Tibial nerve (tissue), 4 donors: ENCODE results near the gene AKT1S1. TPM values are rescaled to one million over a fixed set of nuclear protein-coding genes. Genes with fewer than 3 reads are reported as not detected.
A peak's percentile ranks its signal among the peaks of the same experiment; 100 is the strongest.

ENCODE experiments used
- DNase-seq, 2 donors: peaks; one replicate each; pipeline ENCODE4 v3.0.0-alpha.2; 2019; ENCODE audit warnings: low spot score in 2 of 2
- H3K27ac ChIP-seq, 4 donors: fragments of 200-600 bp; sonication (generic) in 3 of 4; one replicate each; pipeline ENCODE4 v1.5.1; 2017 to 2019; ENCODE audit warnings: mild to moderate bottlenecking in 1 of 4
- H3K27me3 ChIP-seq, 2 donors: fragments of 200-600 bp; sonication (generic) in 1 of 2; one replicate each; pipeline versions ENCODE4 v1.5.1 to v1.6.0; 2017 to 2019
- H3K36me3 ChIP-seq, 3 donors: fragments of 200-600 bp; sonication (generic); one replicate each; pipeline ENCODE4 v1.5.1; 2018 to 2019
- H3K4me1 ChIP-seq, 4 donors: fragments of 200-600 bp; sonication (generic) in 3 of 4; one replicate each; pipeline ENCODE4 v1.5.1; 2017 to 2019
- H3K4me3 ChIP-seq, 4 donors: fragments of 200-600 bp; sonication (generic) in 3 of 4; one replicate each; pipeline ENCODE4 v1.5.1; 2017 to 2019; ENCODE audit warnings: mild to moderate bottlenecking in 1 of 4, moderate library complexity in 1 of 4
- H3K9me3 ChIP-seq, 4 donors: fragments of 200-600 bp; sonication (generic) in 3 of 4; one replicate each; pipeline ENCODE4 v1.5.1; 2017 to 2019
- CTCF ChIP-seq, 5 experiments: fragments of 200-600 bp in 3 of 5; fragments of 450-650 bp in 2 of 5; sonication (generic) in 3 of 5; IDR thresholded peaks; one replicate each; pipeline ENCODE4 v1.5.1; 2016 to 2019; ENCODE audit warnings: antibody characterized with exemption in 5 of 5, mild to moderate bottlenecking in 3 of 5, moderate library complexity in 2 of 5
- EP300 ChIP-seq, 2 donors: sonication (generic); formaldehyde crosslinking; IDR thresholded peaks; one replicate each; pipeline ENCODE4 v1.6.1; 2017; ENCODE audit warnings: antibody characterized with exemption in 2 of 2, mild to moderate bottlenecking in 1 of 2
- POLR2A ChIP-seq, 2 donors: fragments of 450-650 bp; IDR thresholded peaks; one replicate each; pipeline ENCODE4 v1.6.1; 2017; ENCODE audit warnings: antibody characterized with exemption in 2 of 2, mild to moderate bottlenecking in 2 of 2, moderate library complexity in 2 of 2
- whole genome bisulfite sequencing, 2 donors: methylation state at CpG; one replicate each; pipeline ENCODE4 v1.1.5; 2018; 5-methylcytosine and 5-hydroxymethylcytosine counted together
- total RNA-seq, 4 donors: library from RNA; depleted of rRNA; stranded (reverse); fragments of >200 nt; gene quantifications; one replicate each; pipeline ENCODE4 v1.1.0, GENCODE V29; 2016

Gene AKT1S1
- total RNA-seq, 4 donors from 2014 or later: 20.6 to 27.4 (median 25.4) TPM

GRCh38 chr19:49872245-49873128 lies 4.7 kb downstream of the AKT1S1 start:
- peaks cover 0 to 67% (median 25%) of the 10 kb centered on the region in 4 donors for H3K4me1 ChIP-seq
- WGBS, 2 donors: 74 to 77% methylated on average over 15 to 22 of the region's 27 CpGs
- H3K27me3 ChIP-seq: no peaks in the 10 kb centered on the region
- peak overlapping the region in 1 of 4 donors; percentile 20 for H3K27ac ChIP-seq
- H3K9me3 ChIP-seq: no peaks in the 10 kb centered on the region
- H3K36me3 ChIP-seq: peaks cover 0 to 38% (median 0%) of the 10 kb centered on the region in 3 donors
- no peak for TF ChIP-seq EP300 (IDR thresholded peaks at IDR 0.05)
- TF ChIP-seq CTCF (IDR thresholded peaks at IDR 0.05): no peak
- TF ChIP-seq POLR2A (IDR thresholded peaks at IDR 0.05): no peak
- no peak overlapping the region for H3K4me3 ChIP-seq
- DNase-seq: no peak

DNA sequence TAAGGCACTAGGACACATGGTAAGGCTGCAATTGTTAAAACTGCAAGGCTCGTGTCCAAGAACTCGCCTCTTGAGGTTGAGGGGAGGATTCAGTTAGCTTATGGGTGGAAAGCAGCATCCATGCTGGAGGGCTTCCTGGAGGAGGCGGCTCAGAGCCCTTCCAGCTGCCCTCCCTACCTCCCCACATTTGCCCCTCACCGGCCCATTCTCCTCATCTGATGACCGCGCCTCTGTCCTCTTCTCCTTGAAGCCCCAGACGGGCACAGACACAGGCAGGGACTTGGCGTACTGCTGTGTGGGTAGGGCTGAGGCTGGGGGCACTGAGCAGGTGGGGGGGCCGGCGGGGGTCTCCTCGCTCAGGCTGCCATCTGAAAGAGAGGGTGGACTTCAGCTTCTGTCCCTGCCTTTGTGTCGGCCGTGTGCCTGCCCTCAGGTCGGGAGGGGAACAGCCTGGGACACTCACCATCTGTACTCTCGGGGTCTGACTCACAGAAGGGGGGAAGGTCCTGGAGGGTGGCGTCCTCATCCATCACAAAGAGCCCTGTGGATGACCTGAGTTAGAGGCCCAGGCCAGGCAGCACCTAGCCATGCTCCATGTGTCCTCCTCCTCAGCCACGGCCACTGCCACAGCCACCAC lies 5.7 kb downstream of the AKT1S1 start:
- Histone ChIP-seq H3K36me3 (peaks cover 0 to 38% (median 0%) of the 10 kb centered on the region in 3 donors), H3K27ac (no peak overlapping the region), H3K9me3 (no peaks in the 10 kb centered on the region), H3K27me3 (no peaks in the 10 kb centered on the region), H3K4me1 (peaks cover 0 to 72% (median 28%) of the 10 kb centered on the region in 4 donors), H3K4me3 (no peak overlapping the region)
- no peak for DNase-seq
- TF ChIP-seq POLR2A (IDR thresholded peaks at IDR 0.05) (no peak), CTCF (IDR thresholded peaks at IDR 0.05) (no peak), EP300 (IDR thresholded peaks at IDR 0.05) (no peak)
- 84 to 92% methylated on average over 16 to 17 of the region's 17 CpGs for WGBS, 2 donors

DNA sequence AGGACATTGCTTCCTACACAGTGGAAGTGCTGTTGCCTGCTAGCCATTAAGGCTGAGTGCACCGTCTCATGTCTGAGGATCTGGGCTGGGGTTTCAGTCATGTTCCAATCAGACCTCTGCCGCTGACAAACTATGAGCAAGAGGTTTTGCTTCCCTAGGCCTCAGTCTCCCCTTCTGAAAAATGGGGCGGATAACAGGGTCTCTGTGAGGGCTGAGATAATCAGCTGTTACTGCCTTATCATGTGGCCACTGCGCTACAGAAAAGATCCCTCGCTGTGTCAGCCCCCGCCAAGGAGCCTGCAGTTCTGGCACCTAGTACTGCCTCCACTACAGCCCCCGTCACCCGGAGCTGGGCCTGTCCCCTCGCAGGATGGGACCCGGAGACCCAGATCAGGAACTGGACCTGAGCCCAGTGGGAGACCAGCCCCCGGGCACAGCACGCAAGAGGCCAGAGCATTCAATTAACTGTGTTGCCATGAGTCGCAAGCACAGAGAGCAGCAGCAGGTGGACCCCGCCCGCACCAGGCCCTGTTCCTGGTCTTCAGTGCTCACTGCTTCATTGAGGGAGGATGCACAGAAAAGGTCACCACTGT lies 6.8 kb downstream of the AKT1S1 start:
- Histone ChIP-seq H3K4me3 (peak overlapping the region; percentile 42 to 68 (median 63)), H3K9me3 (no peaks in the 10 kb centered on the region), H3K36me3 (peaks cover 0 to 38% (median 0%) of the 10 kb centered on the region in 3 donors), H3K4me1 (peaks cover 0 to 79% (median 36%) of the 10 kb centered on the region in 4 donors), H3K27ac (peak overlapping the region; percentile 73 to 97 (median 89)), H3K27me3 (no peaks in the 10 kb centered on the region)
- TF ChIP-seq EP300 (IDR thresholded peaks at IDR 0.05) (no peak), CTCF (IDR thresholded peaks at IDR 0.05) (no peak), POLR2A (IDR thresholded peaks at IDR 0.05) (no peak)
- DNase-seq: no peak
- 62 to 76% methylated on average over 8 to 15 of the region's 15 CpGs for WGBS, 2 donors

DNA sequence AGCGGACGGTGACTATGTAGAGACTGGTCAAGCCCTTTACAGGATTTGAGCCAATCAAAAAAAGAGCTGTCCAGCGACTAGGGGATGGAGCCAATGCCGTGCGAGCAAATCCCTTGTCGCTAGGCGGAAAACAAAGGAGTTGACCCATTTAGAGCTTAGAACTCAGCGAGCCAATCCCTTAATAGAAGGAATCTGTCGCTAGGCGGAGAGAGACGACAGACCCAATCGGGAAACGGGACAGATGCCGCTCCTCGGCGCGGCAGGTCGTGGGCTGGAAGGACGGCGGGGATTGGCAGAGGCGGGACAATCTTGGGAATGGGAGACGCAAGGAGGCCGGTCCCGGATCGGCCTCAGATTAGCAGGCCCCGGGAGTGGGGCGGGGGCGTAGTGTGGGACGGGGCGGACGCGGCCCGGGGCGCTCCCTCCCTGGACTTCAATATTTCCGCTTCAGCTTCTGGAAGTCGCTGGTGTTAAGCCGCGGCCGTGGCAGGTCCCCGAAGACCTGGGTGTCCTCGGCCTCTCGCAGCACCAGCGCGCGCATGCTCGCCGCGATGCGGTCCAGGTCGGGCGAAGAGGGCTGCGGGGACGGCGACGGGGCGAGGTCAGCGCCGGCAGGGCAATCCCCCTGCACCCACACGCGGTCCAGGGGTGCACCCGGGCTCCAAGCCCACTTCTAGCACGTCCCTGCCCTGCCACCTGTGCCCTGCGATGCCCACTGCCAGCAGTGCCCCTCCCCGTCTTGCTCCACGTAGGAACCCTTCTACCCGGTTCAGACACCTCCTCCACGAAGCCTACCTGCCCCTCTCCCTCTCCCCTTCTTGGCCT lies 7.5 kb downstream of the AKT1S1 start:
- peak; percentile 92 to 96 for DNase-seq
- Histone ChIP-seq H3K4me1 (peaks cover 0 to 79% (median 36%) of the 10 kb centered on the region in 4 donors), H3K4me3 (peak overlapping the region; percentile 42 to 68 (median 63)), H3K9me3 (no peaks in the 10 kb centered on the region), H3K36me3 (peaks cover 0 to 37% (median 0%) of the 10 kb centered on the region in 3 donors), H3K27ac (peak overlapping the region; percentile 83 to 97 (median 90)), H3K27me3 (no peaks in the 10 kb centered on the region)
- peak; percentile 90 to 92 for TF ChIP-seq EP300 (IDR thresholded peaks at IDR 0.05)
- peak in 2 of 5 experiments; percentile 63 to 69 for TF ChIP-seq CTCF (IDR thresholded peaks at IDR 0.05)
- peak; percentile 43 to 88 for TF ChIP-seq POLR2A (IDR thresholded peaks at IDR 0.05)
- WGBS, 2 donors: 1 to 2% methylated on average over 39 to 56 of the region's 67 CpGs
